Measurements from ENCODE around the gene MECP2. TPM values are rescaled to one million over a fixed set of nuclear protein-coding genes. Genes with fewer than 3 reads are reported as not detected.

MECP2 gene
- polyA plus RNA-seq, 2 of the 4 experiments (the other 2 are of a cell fraction): 17.7 to 19.2 TPM

GRCh38 chrX:153991013-153991580 lies 106.4 kb downstream of the MECP2 start (continued):
- no peak for TF ChIP-seq TP53 (CRISPR knock-in tag; IDR thresholded peaks at IDR 0.05)
- TF ChIP-seq KDM1A (IDR thresholded peaks at IDR 0.05; ENCODE audit: low read depth): no peak

- ATAC-seq: no peak
- CTCF ChIA-PET: interaction anchor here (1.1 to 1.3 kb wide), 2 partner anchors 17 to 23 kb away, joined by 3 to 8 read pairs; no protein-coding TSS in a partner anchor
- WGBS (ENCODE audit: missing lambda C conversion rate): 88% methylated on average over 14 of the region's 14 CpGs
Observed at GRCh38 chrX:153989973-153990655, 107.4 kb downstream of the MECP2 start.

GRCh38 chrX:153988493-153988892 lies 109.0 kb downstream of the MECP2 start:
- CTCF ChIA-PET: no interaction called here
- Histone ChIP-seq H3K9me3 (no peaks in the 10 kb centered on the region), H3K4me2 (no peak overlapping the region), H3K4me1 (no peaks in the 10 kb centered on the region), H3K4me3 (no peak overlapping the region), H3K27ac (no peak overlapping the region)
- 85% methylated on average over 12 of the region's 12 CpGs for WGBS (ENCODE audit: missing lambda C conversion rate)
- DNase-seq (ENCODE audit: low read depth in 1 of 2, low spot score in 1 of 2) (no peak), FAIRE-seq (no peak), ATAC-seq (no peak)
- POLR2A ChIA-PET: no interaction called here
- TF ChIP-seq ZFP36 (IDR thresholded peaks at IDR 0.05; ENCODE audit: borderline replicate concordance, partially characterized antibody): no peak
- no peak for TF ChIP-seq HOXA7 (CRISPR knock-in tag; IDR thresholded peaks at IDR 0.05)
- TF ChIP-seq MAFK (IDR thresholded peaks at IDR 0.05; ENCODE audit: partially characterized antibody): peak; percentile 52

More at GRCh38 chrX:153989973-153990655, 107.4 kb downstream of the MECP2 start:
- Histone ChIP-seq H3K4me3 (no peak overlapping the region), H3K27ac (no peak overlapping the region), H3K9me3 (no peaks in the 10 kb centered on the region), H3K4me2 (no peak overlapping the region), H3K4me1 (no peaks in the 10 kb centered on the region)
- FAIRE-seq: no peak
- no peak for TF ChIP-seq JUNB (IDR thresholded peaks at IDR 0.05)
- no peak for TF ChIP-seq BHLHE40 (IDR thresholded peaks at IDR 0.05; ENCODE audit: low read depth, low read length)
- TF ChIP-seq HOXB13 (CRISPR knock-in tag; IDR thresholded peaks at IDR 0.05; ENCODE audit: low read depth): no peak
- no peak for TF ChIP-seq E2F6 (IDR thresholded peaks at IDR 0.05; ENCODE audit: borderline replicate concordance, low read depth)
- TF ChIP-seq PBX3 (IDR thresholded peaks at IDR 0.05): no peak
- TF ChIP-seq RAD21 (conservative IDR thresholded peaks at IDR 0.05 in 1 of 2, IDR thresholded peaks at IDR 0.05 in 1 of 2): no peak
- TF ChIP-seq JUN (IDR thresholded peaks at IDR 0.05): no peak
- no peak for TF ChIP-seq CHD4 (IDR thresholded peaks at IDR 0.05; ENCODE audit: borderline replicate concordance)
- TF ChIP-seq MAFK (IDR thresholded peaks at IDR 0.05; ENCODE audit: partially characterized antibody): no peak
- TF ChIP-seq HEYL (CRISPR knock-in tag; IDR thresholded peaks at IDR 0.05): no peak
- TF ChIP-seq RCOR1 (IDR thresholded peaks at IDR 0.05; ENCODE audit: low read depth, low read length): no peak
- TF ChIP-seq KDM5A (IDR thresholded peaks at IDR 0.05): no peak
- TF ChIP-seq RARB (CRISPR knock-in tag; IDR thresholded peaks at IDR 0.05): no peak
- TF ChIP-seq HOXA7 (CRISPR knock-in tag; IDR thresholded peaks at IDR 0.05): no peak
- no peak for TF ChIP-seq FOXS1 (CRISPR knock-in tag; IDR thresholded peaks at IDR 0.05)
- TF ChIP-seq KDM1A (IDR thresholded peaks at IDR 0.05; ENCODE audit: low read depth): no peak
- POLR2A ChIA-PET: no interaction called here
- DNase-seq (ENCODE audit: low read depth in 1 of 2, low spot score in 1 of 2): no peak

- Histone ChIP-seq H3K9me3 (no peaks in the 10 kb centered on the region), H3K4me3 (no peak overlapping the region), H3K4me1 (no peaks in the 10 kb centered on the region), H3K27ac (no peak overlapping the region), H3K4me2 (no peak overlapping the region)
- no peak for ATAC-seq
- no peak for DNase-seq (ENCODE audit: low read depth in 1 of 2, low spot score in 1 of 2)
- ChIA-PET CTCF (no interaction called here), POLR2A (no interaction called here)
- TF ChIP-seq KDM1A (IDR thresholded peaks at IDR 0.05; ENCODE audit: low read depth): no peak
- TF ChIP-seq JUNB (IDR thresholded peaks at IDR 0.05): no peak
- no peak for TF ChIP-seq RNF2 (IDR thresholded peaks at IDR 0.05; ENCODE audit: borderline replicate concordance, low read depth)
- TF ChIP-seq USF2 (IDR thresholded peaks at IDR 0.05): no peak
- no peak for TF ChIP-seq ZC3H11A (IDR thresholded peaks at IDR 0.05)
- TF ChIP-seq FOSL2 (IDR thresholded peaks at IDR 0.05): no peak
- no peak for TF ChIP-seq FOSL2 (CRISPR knock-in tag; IDR thresholded peaks at IDR 0.05)
- TF ChIP-seq NPAS2 (CRISPR knock-in tag; IDR thresholded peaks at IDR 0.05; ENCODE audit: borderline replicate concordance): no peak
- no peak for TF ChIP-seq FOXS1 (CRISPR knock-in tag; IDR thresholded peaks at IDR 0.05)
- TF ChIP-seq ZFP36 (IDR thresholded peaks at IDR 0.05; ENCODE audit: borderline replicate concordance, partially characterized antibody): no peak
- TF ChIP-seq HOXA7 (CRISPR knock-in tag; IDR thresholded peaks at IDR 0.05): no peak
- no peak for TF ChIP-seq MAFK (IDR thresholded peaks at IDR 0.05; ENCODE audit: partially characterized antibody)
- TF ChIP-seq GATA3 (IDR thresholded peaks at IDR 0.05; ENCODE audit: borderline replicate concordance): no peak
- TF ChIP-seq KDM5A (IDR thresholded peaks at IDR 0.05): no peak
- TF ChIP-seq RARB (CRISPR knock-in tag; IDR thresholded peaks at IDR 0.05): no peak
- no peak for TF ChIP-seq EHF (CRISPR knock-in tag; IDR thresholded peaks at IDR 0.05)
- 84% methylated on average over 15 of the region's 20 CpGs for WGBS (ENCODE audit: missing lambda C conversion rate)
- FAIRE-seq: no peak
Observed at GRCh38 chrX:153984351-153985178, 113.0 kb downstream of the MECP2 start.
